K562 (cell line): ENCODE measurements around the gene WDR18. TPM values are rescaled to one million over a fixed set of nuclear protein-coding genes. Genes with fewer than 3 reads are reported as not detected.

Experiments used
- ASH1L ChIP-seq: fragments of 450-650 bp; IDR thresholded peaks from 2 replicates; pipeline ENCODE4 v1.6.1; 2018; ENCODE audit warnings: borderline replicate concordance, mild to moderate bottlenecking, low read depth; ENCODE audit not compliant: partially characterized antibody
- CEBPB ChIP-seq: fragments of 450-650 bp; IDR thresholded peaks from 2 replicates; pipeline ENCODE4 v1.6.1; 2016; ENCODE audit warnings: missing genetic modification characterization, missing compliant biosample characterization
- CHCHD3 ChIP-seq: fragments of 250-450 bp; sonication (Bioruptor Pico); IDR thresholded peaks from 2 replicates; pipeline ENCODE4 v2.1.2; 2022; ENCODE audit warnings: mild to moderate bottlenecking
- CREB1 ChIP-seq, 2 experiments: sonication (generic) in 1 of 2; formaldehyde crosslinking in 1 of 2; IDR thresholded peaks; 2 replicates each; pipeline versions ENCODE4 v1.6.1 to v1.8.0; 2012 to 2022; ENCODE audit warnings: inconsistent platforms in 1 of 2, mild to moderate bottlenecking in 1 of 2, missing genetic modification reagents in 1 of 2, moderate library complexity in 1 of 2
- DIDO1 ChIP-seq: fragments of 450-650 bp; IDR thresholded peaks from 2 replicates; pipeline ENCODE4 v1.6.1; 2016; ENCODE audit warnings: low read depth, missing biosample characterization, missing genetic modification characterization
- FOXJ3 ChIP-seq: sonication (generic); formaldehyde crosslinking; IDR thresholded peaks from 2 replicates; pipeline ENCODE4 v1.4.0; 2020; ENCODE audit warnings: mild to moderate bottlenecking, missing genetic modification reagents
- HCFC1 ChIP-seq: IDR thresholded peaks from 2 replicates; pipeline ENCODE4 v1.6.1; 2012; ENCODE audit warnings: low read depth, low read length, improper control_type of control experiment
- KLF13 ChIP-seq: fragments of 450-650 bp; IDR thresholded peaks from 2 replicates; pipeline ENCODE4 v1.6.1; 2016; ENCODE audit warnings: missing genetic modification characterization, low read depth, mild to moderate bottlenecking, missing compliant biosample characterization, moderate library complexity, borderline replicate concordance
- NCOR1 ChIP-seq: fragments of 450-650 bp; IDR thresholded peaks from 2 replicates; pipeline ENCODE4 v1.6.1; 2016; ENCODE audit warnings: mild to moderate bottlenecking, moderate library complexity
- NR2C2 ChIP-seq, 2 experiments: fragments of 200-800 bp in 1 of 2; sonication (Bioruptor generic) in 1 of 2; sonication (generic) in 1 of 2; formaldehyde crosslinking in 1 of 2; IDR thresholded peaks; 2 replicates each; pipeline versions ENCODE4 v1.6.1 to v1.8.0; 2016 to 2022; ENCODE audit warnings: mild to moderate bottlenecking in 1 of 2, missing compliant biosample characterization in 1 of 2, missing genetic modification characterization in 1 of 2, missing genetic modification reagents in 1 of 2
- POLR2AphosphoS2 ChIP-seq: IDR thresholded peaks from 2 replicates; pipeline ENCODE4 v1.6.1; 2012; ENCODE audit warnings: low read length, improper control_type of control experiment
- SP2 ChIP-seq: IDR thresholded peaks from 2 replicates; pipeline ENCODE4 v1.6.1; 2011; ENCODE audit warnings: mild to moderate bottlenecking, low read depth, low read length, moderate library complexity; ENCODE audit not compliant: poor library complexity, severe bottlenecking; ENCODE audit errors: extremely low read depth
- ZBTB7A ChIP-seq: IDR thresholded peaks from 2 replicates; pipeline ENCODE4 v1.6.1; 2011; ENCODE audit warnings: low read depth, mild to moderate bottlenecking, low read length, moderate library complexity, borderline replicate concordance; ENCODE audit not compliant: control insufficient read depth
- ZNF436 ChIP-seq: fragments of 250-450, 450-650 bp; sonication (Bioruptor Pico); formaldehyde crosslinking; IDR thresholded peaks from 2 replicates; pipeline ENCODE4 v1.7.0; 2020; ENCODE audit warnings: mild to moderate bottlenecking
- polyA plus RNA-seq, 8 experiments: library from polyadenylated mRNA; depleted of rRNA in 4 of 8; stranded (reverse) in 5 of 8; unstranded in 3 of 8; fragments of >200 nt; fragmentation: Nextera tagmentation in 2 of 8; fragmentation: Illumina TruSeq in 1 of 8; extraction: Ambion mirVana in 2 of 8; extraction: Trizol in 1 of 8; gene quantifications; 2 replicates each; pipeline versions ENCODE4 v1.2.1 to v1.2.3, GENCODE V29; 2011 to 2014; ENCODE audit warnings: inconsistent platforms in 1 of 8, missing spikeins in 1 of 8
- total RNA-seq, 7 experiments: library from RNA; depleted of rRNA in 6 of 7; stranded (reverse); fragments of >200 nt in 6 of 7; fragmentation: Illumina TruSeq in 2 of 7; extraction: Trizol in 2 of 7; gene quantifications; 2 replicates each; pipeline versions ENCODE4 v1.2.1 to v1.2.3, GENCODE V29; 2011 to 2021; ENCODE audit warnings: low replicate concordance in 1 of 7
- TF ChIP-seq, protein P1 (sequence below): IDR thresholded peaks from 3 replicates; pipeline ENCODE4 v1.6.1; 2011; ENCODE audit warnings: borderline replicate concordance, mild to moderate bottlenecking; ENCODE audit not compliant: insufficient read length, insufficient read depth
- TF ChIP-seq, protein P2 (sequence below): fragments of 250-450 bp; sonication (Bioruptor Pico); IDR thresholded peaks from 2 replicates; pipeline ENCODE4 v1.4.0; 2020; ENCODE audit warnings: mild to moderate bottlenecking, moderate library complexity
- TF ChIP-seq, protein P3 (sequence below): fragments of 250-450 bp; sonication (Bioruptor Pico); IDR thresholded peaks from 2 replicates; pipeline ENCODE4 v1.4.0; 2020; ENCODE audit warnings: mild to moderate bottlenecking
- TF ChIP-seq, protein P4 (sequence below): fragments of 250-450 bp; sonication (Bioruptor Pico); IDR thresholded peaks from 2 replicates; pipeline ENCODE4 v1.5.0; 2021; ENCODE audit warnings: mild to moderate bottlenecking, moderate library complexity

Gene WDR18
- total and polyA plus RNA-seq, 9 of the 15 experiments (the other 6 are each of a cell fraction or from before 2014, with no cell fraction given), result 0.65 to 181 (median 30.1) TPM

DNA sequence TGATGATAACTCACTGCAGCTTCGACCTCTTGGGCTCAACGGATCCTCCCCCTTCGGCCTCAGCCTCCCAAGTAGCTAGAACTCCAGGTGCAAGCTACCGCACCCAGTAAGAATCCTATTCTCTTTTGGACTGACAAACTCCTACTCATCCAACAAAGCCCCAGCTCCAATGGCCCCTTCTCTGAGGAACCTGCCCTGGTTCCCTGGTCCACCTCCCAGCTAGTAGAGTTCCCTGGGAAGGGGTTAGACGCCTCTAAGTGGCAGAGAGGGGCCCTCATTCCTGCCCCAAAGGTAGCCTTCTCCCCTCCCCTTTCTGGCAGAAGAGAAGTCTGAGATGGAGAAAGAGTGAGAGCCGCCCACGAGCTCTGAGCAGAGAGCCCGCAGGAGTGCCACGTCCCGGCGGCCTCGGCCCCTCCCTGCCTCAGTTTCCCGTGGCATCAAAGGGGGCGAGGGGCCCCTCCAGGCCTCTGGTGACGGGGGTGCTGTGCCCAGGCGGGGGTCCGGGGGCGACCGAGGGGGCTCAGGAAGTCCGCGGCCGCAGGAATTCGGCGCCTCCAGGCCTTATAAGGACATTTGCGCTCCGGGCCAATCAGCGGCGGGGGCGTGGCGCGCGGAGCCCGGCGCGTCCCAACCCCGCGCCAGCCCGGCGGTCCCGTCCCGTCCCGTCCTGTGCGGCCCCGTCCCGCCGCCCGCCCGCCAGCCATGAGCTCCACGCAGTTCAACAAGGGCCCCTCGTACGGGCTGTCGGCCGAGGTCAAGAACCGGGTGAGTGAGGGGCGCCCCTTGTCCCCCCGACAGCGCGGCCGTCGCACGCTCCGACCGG is 42.0 kb downstream of the WDR18 start, which contains the start of gene CNN2 (continued):
- TF ChIP-seq CREB1 (IDR thresholded peaks at IDR 0.05) (peak; percentile 57; the same call in 1 of the 2 replicates), CREB1 (CRISPR knock-in tag; IDR thresholded peaks at IDR 0.05) (no peak), DIDO1 (tag) (no peak), ZNF436 (CRISPR knock-in tag) (no peak), KLF13 (tag) (0 out of 2 replicates have a peak, but pooled peaks have one; percentile 10), POLR2AphosphoS2 (no peak), NR2C2 (CRISPR knock-in tag; IDR thresholded peaks at IDR 0.05) (no peak), NR2C2 (tag; IDR thresholded peaks at IDR 0.05) (no peak; the same call in 1 of the 2 replicates), ASH1L (no peak), NCOR1 (no peak), FOXJ3 (CRISPR knock-in tag) (no peak), CHCHD3 (CRISPR knock-in tag) (no peak), HCFC1 (no peak), ZBTB7A (peak; percentile 97), CEBPB (tag) (no peak), SP2 (no peak)
- TF ChIP-seq, protein P1, sequence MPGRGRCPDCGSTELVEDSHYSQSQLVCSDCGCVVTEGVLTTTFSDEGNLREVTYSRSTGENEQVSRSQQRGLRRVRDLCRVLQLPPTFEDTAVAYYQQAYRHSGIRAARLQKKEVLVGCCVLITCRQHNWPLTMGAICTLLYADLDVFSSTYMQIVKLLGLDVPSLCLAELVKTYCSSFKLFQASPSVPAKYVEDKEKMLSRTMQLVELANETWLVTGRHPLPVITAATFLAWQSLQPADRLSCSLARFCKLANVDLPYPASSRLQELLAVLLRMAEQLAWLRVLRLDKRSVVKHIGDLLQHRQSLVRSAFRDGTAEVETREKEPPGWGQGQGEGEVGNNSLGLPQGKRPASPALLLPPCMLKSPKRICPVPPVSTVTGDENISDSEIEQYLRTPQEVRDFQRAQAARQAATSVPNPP, result no peak
- TF ChIP-seq, protein P2, sequence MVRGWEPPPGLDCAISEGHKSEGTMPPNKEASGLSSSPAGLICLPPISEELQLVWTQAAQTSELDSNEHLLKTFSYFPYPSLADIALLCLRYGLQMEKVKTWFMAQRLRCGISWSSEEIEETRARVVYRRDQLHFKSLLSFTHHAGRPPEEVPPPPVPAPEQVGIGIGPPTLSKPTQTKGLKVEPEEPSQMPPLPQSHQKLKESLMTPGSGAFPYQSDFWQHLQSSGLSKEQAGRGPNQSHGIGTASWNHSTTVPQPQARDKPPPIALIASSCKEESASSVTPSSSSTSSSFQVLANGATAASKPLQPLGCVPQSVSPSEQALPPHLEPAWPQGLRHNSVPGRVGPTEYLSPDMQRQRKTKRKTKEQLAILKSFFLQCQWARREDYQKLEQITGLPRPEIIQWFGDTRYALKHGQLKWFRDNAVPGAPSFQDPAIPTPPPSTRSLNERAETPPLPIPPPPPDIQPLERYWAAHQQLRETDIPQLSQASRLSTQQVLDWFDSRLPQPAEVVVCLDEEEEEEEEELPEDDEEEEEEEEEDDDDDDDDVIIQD, result no peak
- TF ChIP-seq, protein P3, sequence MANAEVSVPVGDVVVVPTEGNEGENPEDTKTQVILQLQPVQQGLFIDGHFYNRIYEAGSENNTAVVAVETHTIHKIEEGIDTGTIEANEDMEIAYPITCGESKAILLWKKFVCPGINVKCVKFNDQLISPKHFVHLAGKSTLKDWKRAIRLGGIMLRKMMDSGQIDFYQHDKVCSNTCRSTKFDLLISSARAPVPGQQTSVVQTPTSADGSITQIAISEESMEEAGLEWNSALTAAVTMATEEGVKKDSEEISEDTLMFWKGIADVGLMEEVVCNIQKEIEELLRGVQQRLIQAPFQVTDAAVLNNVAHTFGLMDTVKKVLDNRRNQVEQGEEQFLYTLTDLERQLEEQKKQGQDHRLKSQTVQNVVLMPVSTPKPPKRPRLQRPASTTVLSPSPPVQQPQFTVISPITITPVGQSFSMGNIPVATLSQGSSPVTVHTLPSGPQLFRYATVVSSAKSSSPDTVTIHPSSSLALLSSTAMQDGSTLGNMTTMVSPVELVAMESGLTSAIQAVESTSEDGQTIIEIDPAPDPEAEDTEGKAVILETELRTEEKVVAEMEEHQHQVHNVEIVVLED, result 0 out of 2 replicates have a peak, but pooled peaks have one; percentile 4
- TF ChIP-seq, protein P4, sequence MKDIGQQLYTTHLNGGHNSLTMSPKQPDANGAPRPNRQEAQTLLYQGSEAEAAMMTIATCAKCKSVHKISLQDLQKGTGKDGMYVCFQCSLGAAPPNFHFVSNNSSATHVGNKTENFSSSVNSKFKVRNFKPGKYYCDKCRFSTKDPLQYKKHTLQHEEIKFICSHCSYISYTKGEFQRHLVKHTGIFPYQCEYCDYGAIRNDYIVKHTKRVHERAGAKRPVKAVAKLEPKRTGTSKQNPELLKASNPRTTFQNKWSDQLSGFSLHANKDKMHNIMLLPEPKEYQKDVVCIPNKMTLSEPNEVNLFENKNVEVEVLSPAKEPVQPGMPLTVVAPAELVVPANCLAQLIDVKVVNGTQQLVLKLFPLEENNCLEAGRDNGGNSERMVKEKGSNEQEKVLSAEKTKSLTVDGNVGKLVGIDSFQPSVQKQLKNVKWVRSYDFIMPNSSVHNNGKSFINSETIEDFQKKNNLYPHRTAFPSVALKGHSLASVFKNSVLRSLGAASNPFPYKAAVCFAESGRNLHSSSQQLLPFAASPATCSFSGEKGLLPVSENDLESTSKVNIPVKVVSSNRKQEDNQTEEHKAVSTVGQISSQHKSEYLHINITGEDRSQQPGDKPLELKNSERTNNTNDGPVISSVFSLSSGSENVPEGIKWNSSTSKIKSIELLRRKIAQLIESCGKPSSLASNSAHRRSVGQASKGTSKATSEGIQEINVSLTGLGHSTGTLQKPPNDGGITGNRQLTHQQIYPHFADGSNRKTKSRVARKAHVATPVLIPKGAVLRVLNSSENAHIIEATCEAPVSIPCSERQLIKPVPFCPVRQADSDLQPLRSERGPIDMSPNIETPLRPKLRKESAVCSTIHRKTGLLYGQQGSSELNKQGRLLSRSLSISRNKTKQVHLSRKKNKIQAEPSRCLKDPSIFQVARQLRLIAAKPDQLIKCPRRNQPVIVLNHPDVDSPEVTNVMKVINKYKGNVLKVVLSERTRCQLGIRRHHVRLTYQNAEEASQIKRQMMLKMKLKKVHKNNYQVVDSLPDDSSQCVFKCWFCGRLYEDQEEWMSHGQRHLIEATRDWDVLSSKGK (CRISPR knock-in tag), result no peak
